ENCODE data around the gene ALK.

ALK gene

GRCh38 chr2:29923110-29923721, 1.8 kb upstream of the ALK start:
- H3K4me3 ChIP-seq (ENCODE audit: low read depth, low read length), result no peak overlapping the region
- DNase-seq (ENCODE audit: low read depth), result peak; percentile 72
- TF ChIP-seq CTCF (IDR thresholded peaks at IDR 0.05; ENCODE audit: insufficient read depth, low read depth, low read length, missing control alignments), result peak; percentile 87

GRCh38 chr2:29922605-29923004, 1.2 kb upstream of the ALK start:
- no peak for DNase-seq (ENCODE audit: low read depth)
- H3K4me3 ChIP-seq (ENCODE audit: low read depth, low read length), result no peak overlapping the region
- no peak for TF ChIP-seq CTCF (IDR thresholded peaks at IDR 0.05; ENCODE audit: insufficient read depth, low read depth, low read length, missing control alignments)

GRCh38 chr2:29920631-29921559, 491 bp downstream of the ALK start:
- DNase-seq (ENCODE audit: low read depth), result peak; percentile 3
- no peak overlapping the region for H3K4me3 ChIP-seq (ENCODE audit: low read depth, low read length)
- TF ChIP-seq CTCF (IDR thresholded peaks at IDR 0.05; ENCODE audit: insufficient read depth, low read depth, low read length, missing control alignments), result no peak

GRCh38 chr2:29920130-29920577, 1.2 kb downstream of the ALK start:
- TF ChIP-seq CTCF (IDR thresholded peaks at IDR 0.05; ENCODE audit: insufficient read depth, low read depth, low read length, missing control alignments), result no peak
- H3K4me3 ChIP-seq (ENCODE audit: low read depth, low read length), result no peak overlapping the region
- DNase-seq (ENCODE audit: low read depth), result peak; percentile 13

- TF ChIP-seq CTCF (IDR thresholded peaks at IDR 0.05; ENCODE audit: insufficient read depth, low read depth, low read length, missing control alignments), result no peak
- H3K4me3 ChIP-seq (ENCODE audit: low read depth, low read length), result no peak overlapping the region
- no peak for DNase-seq (ENCODE audit: low read depth)
Observed at GRCh38 chr2:29918941-29919340, 2.4 kb downstream of the ALK start.

GRCh38 chr2:29917781-29918180, 3.6 kb downstream of the ALK start:
- no peak for TF ChIP-seq CTCF (IDR thresholded peaks at IDR 0.05; ENCODE audit: insufficient read depth, low read depth, low read length, missing control alignments)
- H3K4me3 ChIP-seq (ENCODE audit: low read depth, low read length), result no peak overlapping the region
- no peak for DNase-seq (ENCODE audit: low read depth)

Data from GM12865 (cell line).